Endodermal cell (in vitro differentiated cells): ENCODE results near the gene EFNA3. TPM values are rescaled to one million over a fixed set of nuclear protein-coding genes. Genes with fewer than 3 reads are reported as not detected.

Source experiments
- DNase-seq: peaks from one replicate; pipeline ENCODE4 v3.0.0-alpha.2; 2017
- H3K27ac ChIP-seq: 2 replicates; pipeline ENCODE4 v1.5.1; 2013; ENCODE audit warnings: mild to moderate bottlenecking, low read depth, low read length, moderate library complexity
- H3K27me3 ChIP-seq: 2 replicates; pipeline ENCODE4 v1.6.1; 2013; ENCODE audit warnings: mild to moderate bottlenecking, low read length, moderate library complexity; ENCODE audit not compliant: insufficient read depth, control insufficient read depth, poor library complexity, severe bottlenecking
- H3K36me3 ChIP-seq: 2 replicates; pipeline ENCODE4 v1.7.0; 2013; ENCODE audit warnings: mild to moderate bottlenecking, low read length, moderate library complexity; ENCODE audit not compliant: control insufficient read depth, insufficient read depth
- H3K4me1 ChIP-seq: one replicate; pipeline ENCODE4 v1.7.0; 2013; ENCODE audit warnings: low read length; ENCODE audit not compliant: control insufficient read depth, insufficient read depth
- H3K4me3 ChIP-seq: 2 replicates; pipeline ENCODE4 v1.5.1; 2013; ENCODE audit warnings: mild to moderate bottlenecking, low read length, moderate library complexity
- H3K9ac ChIP-seq: 2 replicates; pipeline ENCODE4 v1.6.1; 2013; ENCODE audit warnings: mild to moderate bottlenecking, low read length, moderate library complexity; ENCODE audit not compliant: poor library complexity, severe bottlenecking; ENCODE audit errors: extremely low read depth
- H3K9me3 ChIP-seq: 2 replicates; pipeline ENCODE4 v1.6.1; 2013; ENCODE audit warnings: mild to moderate bottlenecking, low read length, moderate library complexity; ENCODE audit not compliant: control insufficient read depth
- H3K27ac Mint-ChIP-seq: 2 replicates; pipeline ENCODE4 v1.8.0; 2020; ENCODE audit warnings: mixed read lengths
- H3K27me3 Mint-ChIP-seq: 2 replicates; pipeline ENCODE4 v1.8.0; 2021; ENCODE audit warnings: mild to moderate bottlenecking, mixed read lengths; ENCODE audit not compliant: insufficient read depth
- H3K36me3 Mint-ChIP-seq: 2 replicates; pipeline ENCODE4 v1.8.0; 2020; ENCODE audit warnings: low read depth, mixed read lengths
- H3K4me1 Mint-ChIP-seq: 2 replicates; pipeline ENCODE4 v1.8.0; 2020; ENCODE audit warnings: mixed read lengths
- H3K4me3 Mint-ChIP-seq: 2 replicates; pipeline ENCODE4 v1.8.0; 2020; ENCODE audit warnings: mild to moderate bottlenecking, moderate library complexity, mixed read lengths
- H3K9me3 Mint-ChIP-seq: 2 replicates; pipeline ENCODE4 v1.8.0; 2020; ENCODE audit warnings: mild to moderate bottlenecking, mixed read lengths
- CTCF ChIP-seq: fragments of 200-600 bp; sonication (generic); conservative IDR thresholded peaks from 2 replicates; pipeline ENCODE4 v1.5.0; 2021; ENCODE audit warnings: antibody characterized with exemption, mild to moderate bottlenecking
- WGBS, 2 experiments: methylation state at CpG; one replicate each; pipeline versions ENCODE4 v1.1.5 to v1.1.7; 2013; ENCODE audit warnings: missing lambda C conversion rate in 2 of 2, mixed read lengths in 1 of 2; ENCODE audit not compliant: insufficient coverage in 1 of 2, insufficient read length in 1 of 2; 5-methylcytosine and 5-hydroxymethylcytosine counted together
- total RNA-seq, 2 donors: library from RNA; stranded (reverse); fragmentation: NEBNext Ultra II Directional in 1 of 2; extraction: Animal tissue kit (Norgen Biotek cat#: 25700) in 1 of 2; gene quantifications; 2 replicates in 1 of 2; 3 replicates in 1 of 2; pipeline ENCODE4 v1.2.1, GENCODE V29; 2021

EFNA3 gene
- total RNA-seq, 2 donors from 2014 or later = 3.1 to 6.0 TPM

DNA sequence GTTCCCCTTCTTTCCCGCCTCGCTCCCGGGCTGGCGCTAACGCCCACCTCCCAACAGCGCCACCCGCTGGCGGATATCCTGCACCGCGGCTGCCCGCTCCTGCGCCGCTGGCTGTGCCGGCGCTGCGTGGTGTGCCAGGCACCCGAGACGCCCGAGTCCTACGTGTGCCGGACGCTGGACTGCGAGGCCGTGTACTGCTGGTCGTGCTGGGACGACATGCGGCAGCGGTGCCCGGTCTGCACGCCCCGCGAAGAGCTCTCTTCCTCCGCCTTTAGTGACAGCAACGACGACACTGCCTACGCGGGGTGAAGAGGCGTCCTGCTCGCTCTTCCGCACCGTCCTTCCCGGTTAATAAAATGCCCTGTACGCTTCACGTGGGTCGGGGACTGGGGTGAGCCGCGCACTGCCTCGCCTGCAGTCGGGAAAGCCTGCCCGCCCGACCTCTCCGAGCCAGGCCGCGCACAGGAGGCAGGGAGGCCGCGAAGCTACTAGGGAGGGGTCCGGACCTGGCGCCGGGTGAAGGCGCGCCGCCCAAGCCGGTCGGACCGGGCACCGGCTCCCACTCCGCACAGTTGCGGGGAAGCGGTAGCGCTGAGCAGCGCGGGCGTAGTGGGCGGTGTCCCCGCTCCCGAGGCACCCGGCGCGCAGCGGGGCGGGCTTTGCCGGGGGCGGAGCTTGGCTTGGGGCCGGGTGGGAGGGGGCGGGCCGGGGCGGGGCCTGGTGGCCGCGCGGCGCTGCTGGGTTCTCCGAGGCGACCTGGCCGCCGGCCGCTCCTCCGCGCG, 27.9 kb upstream of the EFNA3 start, which contains the start of gene ADAM15:
ADAM15 (plus strand) TSS at position 757 of the 782 bp plus-strand sequence. CDS start 71 bp downstream, outside the sequence.
- Mint-ChIP-seq H3K27me3 (peaks cover 21% of the 10 kb centered on the region), H3K4me1 (peaks cover 9% of the 10 kb centered on the region), H3K36me3 (no peaks in the 10 kb centered on the region), H3K4me3 (peak within 1 kb of the TSS; percentile 63), H3K27ac (peak within 1 kb of the TSS; percentile 83), H3K9me3 (no peaks in the 10 kb centered on the region)
- DNase-seq = peak; percentile 95
- Histone ChIP-seq H3K4me1 (no peaks in the 10 kb centered on the region), H3K4me3 (peak within 1 kb of the TSS; percentile 87), H3K36me3 (no peaks in the 10 kb centered on the region), H3K27ac (peak within 1 kb of the TSS; percentile 81), H3K27me3 (peaks cover 28% of the 10 kb centered on the region), H3K9ac (no peak within 1 kb of the TSS), H3K9me3 (no peaks in the 10 kb centered on the region)
- WGBS, 2 experiments = 0 to 1% methylated on average over 20 to 99 of the region's 99 CpGs
- TF ChIP-seq CTCF = peak; percentile 99

- H3K27me3 Mint-ChIP-seq = peaks cover 21% of the 10 kb centered on the region
- peaks cover 9% of the 10 kb centered on the region for H3K4me1 Mint-ChIP-seq
- Histone ChIP-seq H3K36me3 (no peaks in the 10 kb centered on the region), H3K4me3 (peak overlapping the region; percentile 78), H3K9me3 (no peaks in the 10 kb centered on the region), H3K4me1 (no peaks in the 10 kb centered on the region), H3K27me3 (peaks cover 28% of the 10 kb centered on the region), H3K9ac (no peak overlapping the region), H3K27ac (no peak overlapping the region)
- 0 to 1% methylated on average over 6 to 31 of the region's 31 CpGs for WGBS, 2 experiments
- H3K4me3 Mint-ChIP-seq = peak overlapping the region; percentile 63
- H3K36me3 Mint-ChIP-seq = no peaks in the 10 kb centered on the region
- no peak overlapping the region for H3K27ac Mint-ChIP-seq
- no peak for DNase-seq
- TF ChIP-seq CTCF = no peak
- H3K9me3 Mint-ChIP-seq = no peaks in the 10 kb centered on the region
Observed at GRCh38 chr1:155051342-155051776, 27.3 kb upstream of the EFNA3 start.

- Mint-ChIP-seq H3K4me1 (peaks cover 9% of the 10 kb centered on the region), H3K9me3 (no peaks in the 10 kb centered on the region), H3K27ac (no peak overlapping the region), H3K4me3 (peak overlapping the region; percentile 63), H3K27me3 (peaks cover 21% of the 10 kb centered on the region), H3K36me3 (no peaks in the 10 kb centered on the region)
- 14 to 15% methylated on average over 5 to 27 of the region's 27 CpGs for WGBS, 2 experiments
- Histone ChIP-seq H3K27ac (no peak overlapping the region), H3K9me3 (no peaks in the 10 kb centered on the region), H3K9ac (no peak overlapping the region), H3K4me1 (no peaks in the 10 kb centered on the region), H3K4me3 (peak overlapping the region; percentile 78), H3K36me3 (no peaks in the 10 kb centered on the region), H3K27me3 (peaks cover 28% of the 10 kb centered on the region)
- no peak for TF ChIP-seq CTCF
- peak; percentile 71 for DNase-seq
Observed at GRCh38 chr1:155051777-155052398, 26.7 kb upstream of the EFNA3 start.
